Measurements from ENCODE around the gene CAPN8.

Gene CAPN8

GRCh38 chr1:223538981-223539380 lies 126.5 kb downstream of the CAPN8 start:
- Histone ChIP-seq H3K36me3 (ENCODE audit: control insufficient read depth, insufficient read depth, low read length) (no peaks in the 10 kb centered on the region), H3K27me3 (ENCODE audit: control insufficient read depth, insufficient read depth, low read length, poor library complexity, severe bottlenecking) (no peaks in the 10 kb centered on the region), H3K27ac (ENCODE audit: insufficient read depth, low read depth, low read length, poor library complexity, severe bottlenecking) (no peak overlapping the region), H3K4me1 (ENCODE audit: control insufficient read depth, insufficient read depth, low read length) (peaks cover 6% of the 10 kb centered on the region), H3K4me3 (ENCODE audit: insufficient read depth, low read depth, low read length) (no peak overlapping the region), H3K9me3 (ENCODE audit: control insufficient read depth, low read length) (no peaks in the 10 kb centered on the region)
- WGBS, 2 experiments, result 91% methylated on average over 7 of the region's 7 CpGs

GRCh38 chr1:223535319-223535718 lies 130.2 kb downstream of the CAPN8 start:
- WGBS, 2 experiments, result 95% methylated on average over 5 of the region's 5 CpGs
- no peaks in the 10 kb centered on the region for H3K36me3 ChIP-seq (ENCODE audit: control insufficient read depth, insufficient read depth, low read length)
- no peak overlapping the region for H3K4me3 ChIP-seq (ENCODE audit: insufficient read depth, low read depth, low read length)
- H3K4me1 ChIP-seq (ENCODE audit: control insufficient read depth, insufficient read depth, low read length), result peaks cover 6% of the 10 kb centered on the region
- H3K27me3 ChIP-seq (ENCODE audit: control insufficient read depth, insufficient read depth, low read length, poor library complexity, severe bottlenecking), result no peaks in the 10 kb centered on the region
- H3K27ac ChIP-seq (ENCODE audit: insufficient read depth, low read depth, low read length, poor library complexity, severe bottlenecking), result no peak overlapping the region
- H3K9me3 ChIP-seq (ENCODE audit: control insufficient read depth, low read length), result no peaks in the 10 kb centered on the region

- Histone ChIP-seq H3K27ac (ENCODE audit: insufficient read depth, low read depth, low read length, poor library complexity, severe bottlenecking) (no peak overlapping the region), H3K9me3 (ENCODE audit: control insufficient read depth, low read length) (no peaks in the 10 kb centered on the region), H3K36me3 (ENCODE audit: control insufficient read depth, insufficient read depth, low read length) (no peaks in the 10 kb centered on the region), H3K4me3 (ENCODE audit: insufficient read depth, low read depth, low read length) (no peak overlapping the region), H3K27me3 (ENCODE audit: control insufficient read depth, insufficient read depth, low read length, poor library complexity, severe bottlenecking) (no peaks in the 10 kb centered on the region), H3K4me1 (ENCODE audit: control insufficient read depth, insufficient read depth, low read length) (peaks cover 6% of the 10 kb centered on the region)
- 94 to 98% methylated on average over 2 to 3 of the region's 3 CpGs for WGBS, 2 experiments
These were observed 130.8 kb downstream of the CAPN8 start for GRCh38 chr1:223534677-223535076.

GRCh38 chr1:223533708-223534107 lies 131.8 kb downstream of the CAPN8 start:
- H3K4me1 ChIP-seq (ENCODE audit: control insufficient read depth, insufficient read depth, low read length), result peaks cover 2% of the 10 kb centered on the region
- WGBS, 2 experiments, result 68% methylated on average over 2 of the region's 2 CpGs

GRCh38 chr1:223531742-223532341 lies 133.7 kb downstream of the CAPN8 start:
- Histone ChIP-seq H3K27ac (ENCODE audit: insufficient read depth, low read depth, low read length, poor library complexity, severe bottlenecking) (no peak overlapping the region), H3K4me3 (ENCODE audit: insufficient read depth, low read depth, low read length) (no peak overlapping the region), H3K27me3 (ENCODE audit: control insufficient read depth, insufficient read depth, low read length, poor library complexity, severe bottlenecking) (no peaks in the 10 kb centered on the region), H3K9me3 (ENCODE audit: control insufficient read depth, low read length) (no peaks in the 10 kb centered on the region), H3K36me3 (ENCODE audit: control insufficient read depth, insufficient read depth, low read length) (no peaks in the 10 kb centered on the region), H3K4me1 (ENCODE audit: control insufficient read depth, insufficient read depth, low read length) (no peaks in the 10 kb centered on the region)
- WGBS, 2 experiments, result 58 to 63% methylated on average over 11 of the region's 11 CpGs

More at GRCh38 chr1:223533708-223534107, 131.8 kb downstream of the CAPN8 start:
- H3K27me3 ChIP-seq (ENCODE audit: control insufficient read depth, insufficient read depth, low read length, poor library complexity, severe bottlenecking), result no peaks in the 10 kb centered on the region
- H3K36me3 ChIP-seq (ENCODE audit: control insufficient read depth, insufficient read depth, low read length), result no peaks in the 10 kb centered on the region
- H3K27ac ChIP-seq (ENCODE audit: insufficient read depth, low read depth, low read length, poor library complexity, severe bottlenecking), result no peak overlapping the region
- no peaks in the 10 kb centered on the region for H3K9me3 ChIP-seq (ENCODE audit: control insufficient read depth, low read length)
- H3K4me3 ChIP-seq (ENCODE audit: insufficient read depth, low read depth, low read length), result no peak overlapping the region

GRCh38 chr1:223525957-223526356 lies 139.5 kb downstream of the CAPN8 start:
- H3K4me1 ChIP-seq (ENCODE audit: control insufficient read depth, insufficient read depth, low read length), result no peaks in the 10 kb centered on the region
- H3K9me3 ChIP-seq (ENCODE audit: control insufficient read depth, low read length), result no peaks in the 10 kb centered on the region
- no peaks in the 10 kb centered on the region for H3K27me3 ChIP-seq (ENCODE audit: control insufficient read depth, insufficient read depth, low read length, poor library complexity, severe bottlenecking)
- no peaks in the 10 kb centered on the region for H3K36me3 ChIP-seq (ENCODE audit: control insufficient read depth, insufficient read depth, low read length)
- no peak overlapping the region for H3K27ac ChIP-seq (ENCODE audit: insufficient read depth, low read depth, low read length, poor library complexity, severe bottlenecking)
- 89 to 90% methylated on average over 3 of the region's 3 CpGs for WGBS, 2 experiments
- H3K4me3 ChIP-seq (ENCODE audit: insufficient read depth, low read depth, low read length), result no peak overlapping the region

- no peaks in the 10 kb centered on the region for H3K27me3 ChIP-seq (ENCODE audit: control insufficient read depth, insufficient read depth, low read length, poor library complexity, severe bottlenecking)
- no peaks in the 10 kb centered on the region for H3K4me1 ChIP-seq (ENCODE audit: control insufficient read depth, insufficient read depth, low read length)
- H3K9me3 ChIP-seq (ENCODE audit: control insufficient read depth, low read length), result no peaks in the 10 kb centered on the region
- no peak overlapping the region for H3K4me3 ChIP-seq (ENCODE audit: insufficient read depth, low read depth, low read length)
- 77 to 87% methylated on average over 3 of the region's 3 CpGs for WGBS, 2 experiments
- no peaks in the 10 kb centered on the region for H3K36me3 ChIP-seq (ENCODE audit: control insufficient read depth, insufficient read depth, low read length)
- H3K27ac ChIP-seq (ENCODE audit: insufficient read depth, low read depth, low read length, poor library complexity, severe bottlenecking), result no peak overlapping the region
These were observed 140.0 kb downstream of the CAPN8 start for GRCh38 chr1:223525546-223525945.

- Histone ChIP-seq H3K4me1 (ENCODE audit: control insufficient read depth, insufficient read depth, low read length) (no peaks in the 10 kb centered on the region), H3K27me3 (ENCODE audit: control insufficient read depth, insufficient read depth, low read length, poor library complexity, severe bottlenecking) (no peaks in the 10 kb centered on the region)
These were observed 140.5 kb downstream of the CAPN8 start for GRCh38 chr1:223524930-223525451.

GRCh38 chr1:223521150-223521549 lies 144.4 kb downstream of the CAPN8 start:
- Histone ChIP-seq H3K9me3 (ENCODE audit: control insufficient read depth, low read length) (no peaks in the 10 kb centered on the region), H3K4me1 (ENCODE audit: control insufficient read depth, insufficient read depth, low read length) (no peaks in the 10 kb centered on the region), H3K27ac (ENCODE audit: insufficient read depth, low read depth, low read length, poor library complexity, severe bottlenecking) (no peak overlapping the region), H3K36me3 (ENCODE audit: control insufficient read depth, insufficient read depth, low read length) (no peaks in the 10 kb centered on the region), H3K4me3 (ENCODE audit: insufficient read depth, low read depth, low read length) (no peak overlapping the region), H3K27me3 (ENCODE audit: control insufficient read depth, insufficient read depth, low read length, poor library complexity, severe bottlenecking) (no peaks in the 10 kb centered on the region)
- 88 to 95% methylated on average over 2 of the region's 2 CpGs for WGBS, 2 experiments

More at GRCh38 chr1:223524930-223525451, 140.5 kb downstream of the CAPN8 start:
- 89 to 92% methylated on average over 4 of the region's 4 CpGs for WGBS, 2 experiments
- no peaks in the 10 kb centered on the region for H3K36me3 ChIP-seq (ENCODE audit: control insufficient read depth, insufficient read depth, low read length)
- no peak overlapping the region for H3K27ac ChIP-seq (ENCODE audit: insufficient read depth, low read depth, low read length, poor library complexity, severe bottlenecking)
- H3K9me3 ChIP-seq (ENCODE audit: control insufficient read depth, low read length), result no peaks in the 10 kb centered on the region
- H3K4me3 ChIP-seq (ENCODE audit: insufficient read depth, low read depth, low read length), result no peak overlapping the region

GRCh38 chr1:223520200-223520599 lies 145.3 kb downstream of the CAPN8 start:
- WGBS, 2 experiments, result 96 to 100% methylated on average over 3 to 4 of the region's 4 CpGs
- Histone ChIP-seq H3K27me3 (ENCODE audit: control insufficient read depth, insufficient read depth, low read length, poor library complexity, severe bottlenecking) (no peaks in the 10 kb centered on the region), H3K9me3 (ENCODE audit: control insufficient read depth, low read length) (no peaks in the 10 kb centered on the region), H3K4me3 (ENCODE audit: insufficient read depth, low read depth, low read length) (no peak overlapping the region), H3K4me1 (ENCODE audit: control insufficient read depth, insufficient read depth, low read length) (no peaks in the 10 kb centered on the region), H3K27ac (ENCODE audit: insufficient read depth, low read depth, low read length, poor library complexity, severe bottlenecking) (no peak overlapping the region), H3K36me3 (ENCODE audit: control insufficient read depth, insufficient read depth, low read length) (no peaks in the 10 kb centered on the region)
